Body of pancreas (tissue), 4 donors: ENCODE results near the gene ATP11C. TPM values are rescaled to one million over a fixed set of nuclear protein-coding genes. Genes with fewer than 3 reads are reported as not detected.
"Not testable (repeated sequence)": the region's sequence is repeated elsewhere in the genome, so short reads cannot be mapped to it uniquely, and the experiment has no call there.

Experiments
- ATAC-seq: fragments of 150-250 bp; one replicate; pipeline ENCODE4 v1.9.1; 2016
- DNase-seq, 4 donors: peaks; one replicate each; pipeline ENCODE4 v3.0.0-alpha.2; 2019
- H3K27ac ChIP-seq, 4 donors: fragments of 200-600 bp; sonication (generic); 1 replicate in 3 of 4; 2 replicates in 1 of 4; pipeline versions ENCODE4 v1.5.1 to v1.6.1; 2016 to 2019; ENCODE audit warnings: mild to moderate bottlenecking in 1 of 4, mixed read lengths in 1 of 4, moderate library complexity in 1 of 4
- H3K27me3 ChIP-seq, 2 donors: fragments of 200-600 bp; sonication (generic); one replicate each; pipeline ENCODE4 v1.6.0; 2016; ENCODE audit warnings: mild to moderate bottlenecking in 1 of 2
- H3K36me3 ChIP-seq, 2 donors: fragments of 200-600 bp; sonication (generic); replicated peaks in 1 of 2; 2 replicates each; pipeline ENCODE4 v1.5.1; 2016; ENCODE audit warnings: low read depth in 2 of 2; ENCODE audit not compliant: insufficient read depth in 1 of 2
- H3K4me1 ChIP-seq: fragments of 200-600 bp; sonication (generic); one replicate; pipeline ENCODE4 v1.6.0; 2016
- H3K4me3 ChIP-seq, 2 donors: fragments of 200-600 bp; sonication (generic); 1 replicate in 1 of 2; 2 replicates in 1 of 2; pipeline ENCODE4 v1.5.1; 2016 to 2019
- H3K9me3 ChIP-seq, 3 donors: fragments of 200-600 bp; sonication (generic); 1 replicate in 2 of 3; 2 replicates in 1 of 3; pipeline ENCODE4 v1.5.1; 2016
- POLR2A ChIP-seq, 3 donors: fragments of 450-650 bp; IDR thresholded peaks; one replicate each; pipeline ENCODE4 v1.6.1; 2016; ENCODE audit warnings: antibody characterized with exemption in 3 of 3, mild to moderate bottlenecking in 2 of 3
- WGBS, 2 donors: methylation state at CpG; one replicate each; pipeline ENCODE4 v1.1.5; 2017; 5-methylcytosine and 5-hydroxymethylcytosine counted together
- intact Hi-C: fragments of 100-400 bp; cut with DNase I; formaldehyde crosslinking; loops from one replicate; pipeline ENCODE4 v1.15.1; 2023
- microRNA counts, 2 donors: library from miRNA; unstranded; fragments of <30 nt; microRNA quantifications; one replicate each; lab custom pipeline; 2017
- microRNA-seq, 2 donors: library from miRNA; unstranded; fragments of <30 nt; microRNA quantifications; one replicate each; pipeline ENCODE4, GENCODE V29; 2016; ENCODE audit warnings: borderline number of aligned reads in 2 of 2, borderline replicate concordance in 2 of 2
- small RNA-seq: library from RNA; depleted of rRNA; stranded (forward); fragments of <200 nt; gene quantifications from one replicate; pipeline ENCODE3, GENCODE V24; 2016
- total RNA-seq, 2 donors: library from RNA; depleted of rRNA; stranded (reverse); fragments of >200 nt; gene quantifications; one replicate each; pipeline ENCODE4 v1.1.0, GENCODE V29; 2016
- TF ChIP-seq, protein P1 (sequence below), 7 experiments: fragments of 450-650 bp in 4 of 7; fragments of 200-600 bp in 3 of 7; sonication (generic) in 3 of 7; IDR thresholded peaks; one replicate each; pipeline ENCODE4 v1.5.1; 2016 to 2019; ENCODE audit warnings: antibody characterized with exemption in 7 of 7

The ATP11C gene
- total RNA-seq, 2 donors from 2014 or later: 10.5 to 14.5 TPM

DNA sequence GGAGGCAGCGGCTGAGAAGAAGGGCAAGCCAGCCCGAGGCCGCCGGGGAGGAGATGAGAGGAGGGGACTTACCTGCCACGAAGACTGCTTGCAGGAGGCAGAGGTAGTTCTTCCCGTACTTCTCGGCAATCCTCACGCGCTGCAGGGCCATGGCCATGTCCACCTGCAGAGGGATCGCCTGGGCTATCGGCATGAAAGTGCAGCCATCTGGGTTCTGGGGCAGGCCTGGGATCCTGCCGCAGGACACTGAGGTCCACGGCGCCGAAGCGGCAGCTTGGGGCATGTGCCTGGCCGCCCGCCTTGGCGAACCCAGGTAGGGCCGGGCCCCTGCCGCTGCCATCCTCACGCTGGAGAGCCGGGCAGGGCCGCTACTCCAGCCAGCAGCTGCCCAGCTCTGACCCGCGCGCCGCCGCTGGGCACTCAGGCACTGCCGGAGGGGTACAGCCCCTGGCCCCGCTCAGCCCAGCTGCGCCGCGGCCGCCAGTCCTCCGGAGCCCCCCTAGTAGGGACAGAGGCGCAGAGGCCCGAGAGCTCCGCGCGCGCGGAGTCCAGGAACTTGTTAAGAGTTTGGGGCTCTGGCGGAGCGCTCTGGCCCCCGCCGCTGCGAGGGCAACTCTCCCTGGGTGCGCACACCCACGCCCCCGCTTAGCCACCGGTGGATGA is 240.9 kb downstream of the ATP11C start:
- no peaks in the 10 kb centered on the region for H3K27me3 ChIP-seq
- no peaks in the 10 kb centered on the region for H3K4me1 ChIP-seq
- no peaks in the 10 kb centered on the region for H3K9me3 ChIP-seq
- peak overlapping the region in 1 of 2 donors; percentile 5 for H3K4me3 ChIP-seq
- peak in 1 of 4 donors; percentile 18 for DNase-seq
- intact Hi-C loops: no loop called here
- ATAC-seq: peak; percentile 50
- no peak overlapping the region for H3K27ac ChIP-seq
- no peaks in the 10 kb centered on the region for H3K36me3 ChIP-seq
- WGBS, 2 donors: 0 to 2% methylated on average over 7 to 23 of the region's 52 CpGs
- no peak for TF ChIP-seq POLR2A (IDR thresholded peaks at IDR 0.05)
- TF ChIP-seq, protein P1, sequence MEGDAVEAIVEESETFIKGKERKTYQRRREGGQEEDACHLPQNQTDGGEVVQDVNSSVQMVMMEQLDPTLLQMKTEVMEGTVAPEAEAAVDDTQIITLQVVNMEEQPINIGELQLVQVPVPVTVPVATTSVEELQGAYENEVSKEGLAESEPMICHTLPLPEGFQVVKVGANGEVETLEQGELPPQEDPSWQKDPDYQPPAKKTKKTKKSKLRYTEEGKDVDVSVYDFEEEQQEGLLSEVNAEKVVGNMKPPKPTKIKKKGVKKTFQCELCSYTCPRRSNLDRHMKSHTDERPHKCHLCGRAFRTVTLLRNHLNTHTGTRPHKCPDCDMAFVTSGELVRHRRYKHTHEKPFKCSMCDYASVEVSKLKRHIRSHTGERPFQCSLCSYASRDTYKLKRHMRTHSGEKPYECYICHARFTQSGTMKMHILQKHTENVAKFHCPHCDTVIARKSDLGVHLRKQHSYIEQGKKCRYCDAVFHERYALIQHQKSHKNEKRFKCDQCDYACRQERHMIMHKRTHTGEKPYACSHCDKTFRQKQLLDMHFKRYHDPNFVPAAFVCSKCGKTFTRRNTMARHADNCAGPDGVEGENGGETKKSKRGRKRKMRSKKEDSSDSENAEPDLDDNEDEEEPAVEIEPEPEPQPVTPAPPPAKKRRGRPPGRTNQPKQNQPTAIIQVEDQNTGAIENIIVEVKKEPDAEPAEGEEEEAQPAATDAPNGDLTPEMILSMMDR (IDR thresholded peaks at IDR 0.05): no peak

DNA sequence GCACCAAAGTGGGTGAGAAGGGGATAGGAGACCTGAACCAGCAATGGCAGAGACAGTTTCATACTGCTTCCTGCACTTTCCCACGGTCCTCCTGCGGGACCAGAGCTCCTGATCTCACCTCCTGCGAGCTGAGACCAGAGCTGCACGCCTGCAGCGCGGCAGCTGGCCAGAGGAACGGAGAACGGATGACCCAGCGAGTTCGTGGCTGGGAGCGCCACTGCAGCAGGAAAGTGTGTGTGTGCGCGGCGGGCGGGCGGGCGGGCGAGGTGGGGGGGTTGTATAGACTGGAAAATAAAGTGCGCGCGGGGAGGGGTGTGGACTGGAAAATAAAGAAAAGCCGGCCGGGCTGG is 241.4 kb downstream of the ATP11C start:
- no peak for ATAC-seq
- intact Hi-C loops: no loop called here
- peak in 3 of 4 donors; percentile 3 to 34 (median 15) for DNase-seq
- no peak for TF ChIP-seq POLR2A (IDR thresholded peaks at IDR 0.05)
- TF ChIP-seq, protein P1 (IDR thresholded peaks at IDR 0.05): no peak
- Histone ChIP-seq H3K4me1 (no peaks in the 10 kb centered on the region), H3K36me3 (no peaks in the 10 kb centered on the region), H3K27me3 (no peaks in the 10 kb centered on the region), H3K4me3 (peak overlapping the region in 1 of 2 donors; percentile 5), H3K27ac (no peak overlapping the region), H3K9me3 (no peaks in the 10 kb centered on the region)
- WGBS, 2 donors: 0 to 2% methylated on average over 9 to 18 of the region's 23 CpGs

DNA sequence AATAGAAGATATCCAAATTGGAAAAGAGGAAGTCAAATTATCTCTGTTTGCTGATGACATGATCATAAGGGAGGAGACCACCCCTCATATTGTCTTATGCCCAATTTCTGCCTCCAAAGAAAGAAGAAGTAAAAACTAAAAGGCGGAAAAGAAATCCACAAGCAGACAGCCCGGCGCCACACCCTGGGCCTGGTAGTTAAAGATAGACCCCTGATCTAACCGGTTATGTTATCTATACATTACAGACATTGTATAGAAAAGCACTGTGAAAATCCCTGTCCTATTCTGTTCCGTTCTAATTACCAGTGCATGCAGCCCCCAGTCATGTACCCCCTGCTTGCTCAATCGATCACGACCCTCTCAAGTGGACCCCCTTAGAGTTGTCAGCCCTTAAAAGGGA is 247.7 kb downstream of the ATP11C start:
- intact Hi-C loops, H3K4me1 ChIP-seq, DNase-seq, H3K9me3 ChIP-seq, H3K27me3 ChIP-seq, H3K27ac ChIP-seq, H3K36me3 ChIP-seq, H3K4me3 ChIP-seq, ATAC-seq: not testable (repeated sequence)
- 87% methylated on average over 7 of the region's 7 CpGs for WGBS, 2 donors

DNA sequence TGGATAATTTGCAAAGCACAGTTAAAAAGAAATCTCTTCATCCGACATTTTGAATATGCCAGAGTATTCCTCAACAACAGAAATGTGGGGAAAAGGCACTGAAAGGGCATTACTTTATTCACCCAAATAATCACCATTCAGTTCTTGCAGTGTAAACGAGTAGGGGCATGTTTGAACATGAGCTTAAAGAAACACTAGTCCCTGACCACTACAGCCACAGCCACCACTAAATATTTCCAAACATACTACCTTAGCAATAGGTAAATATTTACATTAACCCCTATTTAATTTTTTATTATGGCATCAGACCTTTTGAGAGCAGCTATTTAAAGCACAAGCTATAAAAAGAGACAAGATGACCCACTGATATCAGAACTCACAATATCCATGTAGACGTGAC is 252.5 kb downstream of the ATP11C start:
- no peak for DNase-seq
- TF ChIP-seq, protein P1 (IDR thresholded peaks at IDR 0.05): no peak
- TF ChIP-seq POLR2A (IDR thresholded peaks at IDR 0.05): no peak
- WGBS, 2 donors: 54 to 68% methylated on average over 3 of the region's 3 CpGs

More for the DNA sequence above, 252.5 kb downstream of the ATP11C start:
- Histone ChIP-seq H3K27ac (no peak overlapping the region), H3K4me1 (no peaks in the 10 kb centered on the region), H3K4me3 (no peak overlapping the region), H3K9me3 (no peaks in the 10 kb centered on the region), H3K36me3 (no peaks in the 10 kb centered on the region), H3K27me3 (no peaks in the 10 kb centered on the region)
- intact Hi-C loops: no loop called here
- no peak for ATAC-seq

MicroRNA genes within 50 kb of the gene (microRNA counts, 767-probe panel; counts per million panel counts)
- microRNA hsa-miR-505-3p (lab: Ali Mortazavi, UCI): 0 to 736 counts per million in 2 donors

Small RNA genes lying within 50 kb of the gene (microRNA-seq; reads per million reads assigned to microRNA genes)
- gene MIR505: 60.1 to 92.2 reads per million in 2 donors

Small RNA genes lying within 50 kb of the gene (small RNA-seq; reads per million reads assigned to genes)
- gene MIR505: not detected
- not detected for gene RF00425
- gene RF01210: not detected
- not detected for gene RNU6ATAC23P

Other genes starting within 250 kb of the ATP11C start
- gene MCF2, start 224.9 kb downstream of the ATP11C start, total RNA-seq: under 1 TPM; 0.33 to 0.78 TPM
- not detected for gene CXorf66, start 32.5 kb upstream of the ATP11C start, total RNA-seq